Chondrocyte (in vitro differentiated cells): ENCODE data around the gene CCDC92B. TPM values are rescaled to one million over a fixed set of nuclear protein-coding genes. Genes with fewer than 3 reads are reported as not detected.
A peak's percentile ranks its signal among the peaks of the same experiment; 100 is the strongest.

ENCODE experiments used
- DNase-seq: peaks from one replicate; pipeline ENCODE4 v3.0.0; 2021; ENCODE audit warnings: mixed read lengths, low spot score
- H3K27ac Mint-ChIP-seq: one replicate; pipeline ENCODE4 v1.8.0; 2021; ENCODE audit warnings: mild to moderate bottlenecking, moderate library complexity, mixed read lengths; ENCODE audit not compliant: unreplicated experiment
- H3K27me3 Mint-ChIP-seq: 2 replicates; pipeline ENCODE4 v1.8.0; 2021; ENCODE audit warnings: low read depth, mixed read lengths
- H3K36me3 Mint-ChIP-seq: 2 replicates; pipeline ENCODE4 v1.8.0; 2021; ENCODE audit warnings: low read depth, mixed read lengths
- H3K4me1 Mint-ChIP-seq: 2 replicates; pipeline ENCODE4 v1.8.0; 2021; ENCODE audit warnings: low read depth, mild to moderate bottlenecking, mixed read lengths
- H3K4me3 Mint-ChIP-seq: one replicate; pipeline ENCODE4 v1.8.0; 2021; ENCODE audit warnings: mild to moderate bottlenecking, moderate library complexity, mixed read lengths; ENCODE audit not compliant: unreplicated experiment
- H3K9me3 Mint-ChIP-seq: 2 replicates; pipeline ENCODE4 v1.8.0; 2021; ENCODE audit warnings: low read depth, mixed read lengths
- CTCF ChIP-seq: fragments of 200-600 bp; sonication (generic); IDR thresholded peaks from 2 replicates; pipeline ENCODE4 v1.5.0; 2021; ENCODE audit warnings: antibody characterized with exemption, mild to moderate bottlenecking, moderate library complexity
- total RNA-seq: library from RNA; stranded (reverse); gene quantifications from 3 replicates; pipeline ENCODE4 v1.2.1, GENCODE V29; 2021

The CCDC92B gene
- total RNA-seq, 1 donor from 2014 or later, result 0.07 TPM

GRCh38 chr17:2755891-2756724, 6.7 kb upstream of the CCDC92B start:
- Mint-ChIP-seq H3K27ac (no peak overlapping the region), H3K9me3 (no peaks in the 10 kb centered on the region), H3K27me3 (peaks cover 40% of the 10 kb centered on the region), H3K4me1 (no peaks in the 10 kb centered on the region), H3K36me3 (no peaks in the 10 kb centered on the region), H3K4me3 (peak overlapping the region; percentile 60)
- no peak for TF ChIP-seq CTCF
- no peak for DNase-seq

GRCh38 chr17:2751491-2751890, 2.0 kb upstream of the CCDC92B start:
- no peak for TF ChIP-seq CTCF
- Mint-ChIP-seq H3K4me3 (no peak overlapping the region), H3K36me3 (no peaks in the 10 kb centered on the region), H3K27ac (no peak overlapping the region), H3K27me3 (peaks cover 31% of the 10 kb centered on the region), H3K4me1 (no peaks in the 10 kb centered on the region), H3K9me3 (no peaks in the 10 kb centered on the region)
- no peak for DNase-seq

- TF ChIP-seq CTCF, result no peak
- Mint-ChIP-seq H3K4me1 (no peaks in the 10 kb centered on the region), H3K9me3 (no peaks in the 10 kb centered on the region), H3K27me3 (peaks cover 29% of the 10 kb centered on the region), H3K36me3 (no peaks in the 10 kb centered on the region), H3K27ac (no peak overlapping the region), H3K4me3 (no peak overlapping the region)
- DNase-seq, result no peak
These were observed 1.3 kb upstream of the CCDC92B start for GRCh38 chr17:2750721-2751120.

GRCh38 chr17:2749784-2750181, 331 bp upstream of the CCDC92B start:
- DNase-seq, result no peak
- no peak overlapping the region for H3K4me3 Mint-ChIP-seq
- no peaks in the 10 kb centered on the region for H3K4me1 Mint-ChIP-seq
- H3K27me3 Mint-ChIP-seq, result peaks cover 35% of the 10 kb centered on the region
- no peak overlapping the region for H3K27ac Mint-ChIP-seq
- no peaks in the 10 kb centered on the region for H3K9me3 Mint-ChIP-seq
- TF ChIP-seq CTCF, result no peak
- H3K36me3 Mint-ChIP-seq, result no peaks in the 10 kb centered on the region

GRCh38 chr17:2745317-2746037, 4.0 kb downstream of the CCDC92B start:
- no peak overlapping the region for H3K27ac Mint-ChIP-seq

More at GRCh38 chr17:2745317-2746037, 4.0 kb downstream of the CCDC92B start:
- Mint-ChIP-seq H3K9me3 (no peaks in the 10 kb centered on the region), H3K36me3 (no peaks in the 10 kb centered on the region), H3K27me3 (peaks cover 46% of the 10 kb centered on the region), H3K4me1 (no peaks in the 10 kb centered on the region), H3K4me3 (no peak overlapping the region)
- no peak for DNase-seq
- TF ChIP-seq CTCF, result no peak
